Choroid plexus epithelial cell (primary cell): Measurements from ENCODE around the gene CASZ1.

ENCODE experiments used
- DNase-seq: peaks from one replicate; pipeline ENCODE4 v3.0.0-alpha.2; 2010; ENCODE audit warnings: low read depth
- H3K4me3 ChIP-seq: 2 replicates; pipeline ENCODE4 v1.5.1; 2011; ENCODE audit warnings: low read depth, mild to moderate bottlenecking, control low read depth, low read length, moderate library complexity
- CTCF ChIP-seq: conservative IDR thresholded peaks from 2 replicates; pipeline ENCODE4 v1.5.1; 2011; ENCODE audit warnings: low read depth, mild to moderate bottlenecking, control low read depth, inconsistent platforms, low read length, moderate library complexity

Gene CASZ1

GRCh38 chr1:10692401-10693021 lies 103.9 kb downstream of the CASZ1 start:
- TF ChIP-seq CTCF = no peak
- DNase-seq = no peak
- no peak overlapping the region for H3K4me3 ChIP-seq

DNA sequence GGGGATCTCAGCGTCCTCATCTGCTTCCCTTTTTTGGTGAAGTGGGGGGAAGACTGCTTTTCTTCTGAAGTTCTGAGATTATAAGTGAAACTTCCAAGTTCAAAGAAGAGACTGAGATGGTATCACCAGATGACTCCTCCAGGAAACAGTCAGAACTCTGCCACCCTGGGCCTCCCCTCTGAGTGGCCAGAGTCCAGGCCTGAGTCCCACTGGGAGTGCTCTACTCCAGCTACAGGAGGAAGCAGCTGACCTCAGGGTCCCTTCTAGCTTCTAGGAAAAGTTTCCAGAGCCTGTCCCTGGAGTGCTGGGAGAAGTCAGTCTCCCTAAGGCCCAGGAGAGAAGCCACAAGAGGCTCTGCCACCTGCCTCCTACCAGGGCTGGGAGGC lies 104.7 kb downstream of the CASZ1 start:
- no peak for DNase-seq
- TF ChIP-seq CTCF = no peak
- no peak overlapping the region for H3K4me3 ChIP-seq

DNA sequence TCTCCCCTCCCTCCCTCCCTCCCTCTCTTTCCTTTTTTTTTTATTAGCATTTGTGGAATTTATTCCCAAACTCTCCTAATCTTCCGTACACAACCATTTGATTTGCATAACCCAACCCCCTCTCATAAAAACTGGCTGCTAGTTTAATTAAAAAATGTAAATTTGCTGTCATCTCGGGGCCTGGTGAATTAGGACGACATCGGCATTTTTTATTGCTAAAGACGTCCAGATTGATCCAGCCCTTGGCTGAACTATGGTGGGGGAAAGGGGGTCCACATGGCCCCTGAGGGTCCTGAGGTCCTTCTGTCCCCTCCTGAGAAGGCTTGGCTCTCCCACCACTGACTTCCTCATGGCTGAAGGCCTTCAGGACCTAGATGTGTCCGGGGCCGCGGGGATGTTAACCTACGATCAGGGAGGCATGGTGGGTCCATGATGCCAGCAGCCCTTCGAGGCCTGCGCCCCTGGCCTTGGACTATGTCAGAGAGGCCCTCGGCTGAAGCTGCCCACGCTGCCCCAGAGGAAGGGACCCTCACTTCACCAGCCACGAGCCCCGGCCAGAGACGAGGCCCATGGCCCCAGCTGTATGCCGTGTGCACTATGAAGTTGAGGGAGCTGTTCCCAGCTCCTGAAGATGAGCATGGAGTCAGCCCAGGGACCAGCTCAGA lies 105.2 kb downstream of the CASZ1 start:
- DNase-seq = no peak
- TF ChIP-seq CTCF = no peak
- no peak overlapping the region for H3K4me3 ChIP-seq

DNA sequence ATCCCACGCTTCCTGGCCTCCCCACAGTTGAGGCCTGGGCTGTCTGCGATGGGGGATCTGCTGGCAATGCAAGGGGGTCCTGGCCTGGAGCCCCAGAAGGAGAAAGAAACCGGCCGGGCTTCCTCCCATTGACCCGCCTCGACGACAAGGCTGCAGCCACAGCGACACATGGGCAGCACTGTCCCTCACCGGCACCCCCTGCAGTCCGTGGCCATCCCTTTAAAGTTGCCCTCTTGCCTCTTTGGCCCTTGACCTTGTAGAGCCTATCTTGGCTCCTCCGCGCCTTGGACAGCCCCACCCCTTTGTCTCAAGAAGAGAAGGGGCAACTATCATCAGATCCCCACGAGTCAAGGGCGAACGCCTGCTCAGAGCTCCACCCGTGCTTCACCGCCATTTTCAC lies 106.0 kb downstream of the CASZ1 start:
- peak; percentile 10 for TF ChIP-seq CTCF
- no peak for DNase-seq
- no peak overlapping the region for H3K4me3 ChIP-seq

DNA sequence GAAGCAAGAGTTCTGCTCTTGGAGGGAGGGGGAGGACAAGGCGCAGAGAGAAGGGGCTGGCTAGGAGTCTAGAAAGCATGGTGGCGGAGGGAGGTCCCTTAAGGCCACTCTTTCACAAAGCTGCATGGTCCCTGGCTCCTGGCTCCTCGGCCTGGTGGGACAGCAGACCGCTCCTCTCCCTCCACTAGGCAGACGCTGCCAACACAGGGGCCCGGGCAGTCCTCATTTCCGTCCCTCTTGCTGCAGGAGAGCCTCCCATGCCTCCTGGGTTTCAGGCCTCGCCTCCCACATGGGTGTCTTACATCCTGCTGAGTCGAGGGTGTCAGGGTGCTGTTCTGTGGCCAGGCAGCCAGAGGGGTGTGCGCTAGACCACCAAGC lies 108.0 kb downstream of the CASZ1 start:
- no peak for DNase-seq
- TF ChIP-seq CTCF = no peak
- no peak overlapping the region for H3K4me3 ChIP-seq

DNA sequence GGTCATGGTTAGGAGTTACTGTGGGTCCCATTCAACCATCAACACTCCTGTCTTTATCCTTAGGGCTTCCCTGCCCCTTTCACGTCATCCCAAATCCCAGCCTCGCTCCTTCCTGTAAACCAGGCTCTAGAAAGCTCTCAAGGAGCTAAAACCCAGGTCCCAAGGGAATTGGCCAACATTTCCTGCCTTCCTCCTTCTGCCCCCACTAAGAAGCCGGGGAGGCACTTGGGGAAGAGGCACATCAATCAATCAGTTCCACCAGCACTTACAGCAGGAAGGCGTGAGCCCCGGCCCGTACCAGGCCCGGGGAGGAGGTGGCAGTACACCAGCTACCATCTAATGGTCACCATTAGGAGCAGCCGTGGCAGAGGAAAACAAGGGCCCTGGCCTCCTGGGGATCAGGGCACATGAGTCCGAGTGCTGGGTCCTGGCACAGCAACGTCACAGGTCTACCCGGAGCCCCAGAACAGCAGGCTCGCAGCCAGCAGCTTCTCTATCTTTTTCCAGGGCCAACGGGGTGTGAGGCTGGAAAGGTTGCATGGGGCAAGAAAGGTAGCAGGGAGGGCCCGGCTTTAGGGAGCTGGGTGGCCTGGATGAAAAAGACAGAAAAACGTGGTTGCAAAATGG lies 108.6 kb downstream of the CASZ1 start:
- TF ChIP-seq CTCF = no peak
- H3K4me3 ChIP-seq = no peak overlapping the region
- peak; percentile 25 for DNase-seq

DNA sequence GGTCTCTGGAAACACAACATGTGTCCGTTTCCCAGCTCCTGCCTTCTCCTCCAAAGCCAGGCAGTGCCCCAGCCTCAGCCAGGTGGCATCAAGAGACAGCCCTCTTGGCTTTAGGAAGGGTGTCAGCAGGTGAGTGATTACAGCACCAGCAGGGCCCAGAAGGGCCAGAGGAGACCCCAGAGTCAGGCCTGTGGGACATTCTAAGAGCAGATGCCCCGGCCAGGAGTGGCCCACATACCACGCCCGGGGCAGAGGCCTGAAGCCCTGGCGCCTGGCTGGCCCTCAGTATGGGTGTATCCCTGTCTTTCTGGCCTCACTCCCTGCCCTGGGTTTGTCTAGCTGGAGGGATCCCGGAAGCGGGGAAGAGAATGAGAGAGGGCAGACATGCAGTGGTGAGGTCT lies 109.2 kb downstream of the CASZ1 start:
- no peak overlapping the region for H3K4me3 ChIP-seq
- TF ChIP-seq CTCF = no peak

More for the DNA sequence above, 109.2 kb downstream of the CASZ1 start:
- DNase-seq = no peak
